Caki2 (cell line): ENCODE measurements around the gene ABTB1. TPM values are rescaled to one million over a fixed set of nuclear protein-coding genes. Genes with fewer than 3 reads are reported as not detected.
"Not testable (repeated sequence)": the region's sequence is repeated elsewhere in the genome, so short reads cannot be mapped to it uniquely, and the experiment has no call there.

Experiments
- DNase-seq: peaks from one replicate; pipeline ENCODE4 v3.0.0-alpha.2; 2015; ENCODE audit warnings: low read depth
- in situ Hi-C: cut with HindIII; loops from 2 replicates; pipeline ENCODE4 v1.10.0; 2016; ENCODE audit warnings: low sequenced_read_pairs, low pct_unique_long_range_greater_than_20kb, mixed read lengths
- total RNA-seq: library from RNA; depleted of rRNA; stranded (reverse); fragments of >200 nt; shearing (Covaris generic); gene quantifications from 2 replicates; pipeline ENCODE4 v1.2.3, GENCODE V29; 2014; ENCODE audit warnings: low replicate concordance

Gene ABTB1
- total RNA-seq, 1 experiment from 2014 or later: 23.7 TPM

- in situ Hi-C loops: no loop called here
- DNase-seq: no peak
Measured at GRCh38 chr3:127679534-127680145, 6.9 kb downstream of the ABTB1 start.

DNA sequence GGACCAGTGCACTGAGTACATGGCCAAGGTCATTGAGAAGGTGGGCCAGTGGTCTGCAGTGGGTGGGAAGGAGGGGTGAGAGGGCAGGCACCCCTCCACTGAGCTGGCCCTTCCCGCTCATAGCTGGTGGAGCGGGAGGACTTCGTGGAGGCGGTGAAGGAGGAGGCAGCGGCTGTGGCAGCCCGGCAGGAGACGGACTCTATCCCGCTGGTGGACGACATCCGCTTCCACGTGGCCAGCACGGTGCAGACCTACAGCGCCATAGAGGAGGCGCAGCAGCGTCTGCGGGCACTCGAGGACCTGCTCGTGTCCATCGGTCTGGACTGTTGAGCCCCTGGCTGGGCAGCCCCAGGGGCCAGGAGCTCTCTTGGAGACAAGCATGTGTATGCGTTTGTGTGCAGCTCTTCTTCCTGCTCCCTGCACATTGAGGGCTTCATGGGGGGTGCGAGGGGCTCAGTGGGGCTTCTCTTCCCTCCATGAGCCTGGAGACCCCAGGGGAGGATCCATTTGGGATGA lies 7.5 kb downstream of the ABTB1 start:
- in situ Hi-C loops: no loop called here
- no peak for DNase-seq

GRCh38 chr3:127680798-127681221 lies 8.1 kb downstream of the ABTB1 start:
- DNase-seq: no peak
- in situ Hi-C loops: no loop called here

- in situ Hi-C loops, DNase-seq: not testable (repeated sequence)
Measured at GRCh38 chr3:127682175-127682554, 9.4 kb downstream of the ABTB1 start.

- DNase-seq: no peak
- in situ Hi-C loops: no loop called here
Measured at GRCh38 chr3:127682561-127682960, 9.8 kb downstream of the ABTB1 start.

GRCh38 chr3:127684871-127685707 lies 12.3 kb downstream of the ABTB1 start:
- in situ Hi-C loops: no loop called here
- DNase-seq: no peak

GRCh38 chr3:127685708-127686511 lies 13.2 kb downstream of the ABTB1 start:
- in situ Hi-C loops: no loop called here
- no peak for DNase-seq

DNA sequence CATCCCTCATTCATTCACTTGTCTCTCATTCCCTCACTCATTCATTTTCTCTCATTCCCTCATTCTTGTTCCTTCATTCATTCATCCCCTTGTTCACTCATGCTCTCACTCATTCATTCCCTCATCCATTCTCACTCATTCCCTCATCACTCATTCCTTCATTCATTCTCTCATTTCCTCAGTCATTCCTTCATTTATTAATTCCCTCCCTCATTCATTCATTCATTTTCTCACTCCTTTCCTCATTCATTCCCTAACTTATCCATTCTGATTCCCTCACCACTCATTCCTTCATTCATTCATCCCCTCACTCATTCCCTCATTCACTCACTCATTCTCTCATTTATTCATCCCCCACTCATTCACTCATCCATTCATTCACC lies 13.8 kb downstream of the ABTB1 start:
- in situ Hi-C loops: no loop called here
- no peak for DNase-seq

GRCh38 chr3:127687228-127687737 lies 14.5 kb downstream of the ABTB1 start:
- in situ Hi-C loops: no loop called here
- DNase-seq: no peak

GRCh38 chr3:127688022-127688415 lies 15.3 kb downstream of the ABTB1 start:
- in situ Hi-C loops: no loop called here

GRCh38 chr3:127688416-127689265 lies 15.9 kb downstream of the ABTB1 start:
- DNase-seq: no peak
- in situ Hi-C loops: no loop called here

More at GRCh38 chr3:127688022-127688415, 15.3 kb downstream of the ABTB1 start:
- no peak for DNase-seq

- in situ Hi-C loops: no loop called here
- no peak for DNase-seq
Measured at GRCh38 chr3:127689266-127689860, 16.6 kb downstream of the ABTB1 start.

DNA sequence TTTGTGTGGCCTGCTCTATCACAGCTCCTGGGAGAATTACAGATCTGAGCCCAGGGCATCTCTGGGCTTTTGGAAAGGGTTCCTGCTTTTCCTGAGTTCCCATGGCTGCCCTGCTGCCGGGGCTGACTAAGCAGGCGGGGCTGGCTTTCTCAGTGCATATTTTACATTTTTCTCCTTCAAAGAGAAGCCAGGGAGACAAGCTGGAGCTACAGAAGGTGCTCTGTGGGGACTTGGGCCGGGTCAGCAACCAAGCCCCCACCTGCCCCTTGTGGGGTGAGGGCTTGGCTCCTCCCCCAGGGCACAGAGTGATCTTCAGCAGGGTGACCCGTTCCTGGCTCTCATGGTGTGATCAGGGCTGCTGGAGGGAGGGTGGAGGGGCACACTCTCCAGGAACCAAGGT lies 17.4 kb downstream of the ABTB1 start:
- in situ Hi-C loops: no loop called here

DNA sequence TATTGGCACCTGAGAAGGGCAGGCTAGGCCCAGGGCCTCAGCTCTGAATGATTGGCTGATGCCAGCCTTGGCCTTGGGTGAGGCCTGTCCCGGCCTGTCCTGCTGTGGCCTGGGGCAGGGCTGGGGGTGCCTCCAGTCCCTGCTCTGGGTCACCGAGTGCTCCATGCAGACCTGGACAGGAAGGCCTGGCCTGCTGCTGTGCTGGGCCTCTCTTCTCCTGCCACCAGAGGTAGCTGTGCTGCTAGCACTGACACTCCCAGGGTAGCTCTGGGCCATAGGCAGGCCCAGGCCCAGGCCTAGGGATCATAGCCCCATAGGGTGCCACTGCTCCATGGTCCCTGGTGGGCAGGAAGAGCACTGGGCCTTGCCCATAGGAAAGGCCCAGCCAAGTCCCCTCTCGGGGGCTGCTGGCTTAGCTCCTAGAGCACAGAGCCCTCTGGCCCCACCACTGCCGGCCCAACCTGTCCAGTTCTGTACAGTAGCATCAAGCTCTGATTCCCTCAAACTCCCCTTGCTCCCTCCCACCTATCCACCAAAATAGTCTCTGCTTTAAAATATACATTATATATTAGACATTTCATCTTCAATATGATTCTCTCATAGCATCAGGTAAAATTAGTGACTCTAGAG lies 18.2 kb downstream of the ABTB1 start:
- peak; percentile 45 for DNase-seq
- in situ Hi-C loops: no loop called here

More for the DNA sequence above, 17.4 kb downstream of the ABTB1 start:
- peak; percentile 44 for DNase-seq

DNA sequence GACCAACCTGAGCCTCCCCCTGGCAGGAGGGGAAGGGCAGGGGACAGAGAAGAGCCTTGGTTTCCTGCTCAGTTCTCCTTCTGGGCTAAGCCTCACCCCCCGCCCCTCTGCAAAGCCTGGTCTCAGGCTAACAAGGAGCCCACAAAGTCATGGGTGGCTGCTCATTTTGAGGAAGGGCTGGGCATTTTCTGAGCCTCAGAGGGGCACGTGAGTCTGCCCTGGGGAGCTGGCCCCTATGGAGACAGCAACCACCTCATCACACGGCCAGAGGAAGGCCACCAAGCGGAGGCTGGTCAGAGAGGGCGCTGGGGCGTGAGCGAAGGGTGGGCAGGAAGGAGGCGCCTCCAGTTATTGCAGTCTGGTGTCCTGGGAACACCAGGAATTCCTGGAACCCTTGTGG lies 18.7 kb downstream of the ABTB1 start:
- peak; percentile 73 for DNase-seq
- in situ Hi-C loops: no loop called here

GRCh38 chr3:127691974-127692373 lies 19.2 kb downstream of the ABTB1 start:
- no peak for DNase-seq
- in situ Hi-C loops: no loop called here
